Retinal pigment epithelial cell (primary cell): ENCODE results near the gene CT47A1.
"Not testable (repeated sequence)": the region's sequence is repeated elsewhere in the genome, so short reads cannot be mapped to it uniquely, and the experiment has no call there.

ENCODE experiments used
- DNase-seq: peaks from one replicate; pipeline ENCODE4 v3.0.0-alpha.2; 2010; ENCODE audit warnings: low read depth
- H3K4me3 ChIP-seq: 2 replicates; pipeline ENCODE4 v1.5.1; 2011; ENCODE audit warnings: mild to moderate bottlenecking, low read length, control low read depth, moderate library complexity
- CTCF ChIP-seq: conservative IDR thresholded peaks from 2 replicates; pipeline ENCODE4 v1.5.1; 2011; ENCODE audit warnings: low read depth, low read length, control low read depth, inconsistent platforms

Gene CT47A1

GRCh38 chrX:120985660-120986059 lies at the start of gene CT47A1:
CT47A1 (minus strand) TSS chrX:120985760; CDS start chrX:120985529, 231 bp downstream.
- H3K4me3 ChIP-seq, DNase-seq: not testable (repeated sequence)

GRCh38 chrX:121032531-121032930 lies 47.0 kb upstream of the CT47A1 start:
- TF ChIP-seq CTCF = no peak
- no peak overlapping the region for H3K4me3 ChIP-seq
- no peak for DNase-seq

DNA sequence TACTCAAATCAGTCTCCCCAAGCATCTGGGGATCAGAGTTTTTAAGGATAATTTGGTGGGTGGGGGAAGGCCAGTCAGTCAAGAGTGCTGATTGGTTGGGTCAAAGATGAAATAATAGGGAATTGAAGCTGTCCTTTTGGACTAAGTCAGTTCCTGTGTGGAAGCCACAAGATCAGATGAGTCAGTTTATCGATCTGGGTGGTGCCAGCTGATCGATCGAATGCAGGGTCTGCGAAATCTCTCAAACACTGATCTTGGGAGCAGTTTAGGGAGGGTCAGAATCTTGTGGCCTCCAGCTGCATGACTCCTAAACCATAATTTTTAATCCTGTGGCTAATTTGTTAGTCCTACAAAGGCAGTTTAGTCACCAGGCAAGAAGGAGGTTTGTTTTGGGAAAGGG lies 44.5 kb upstream of the CT47A1 start:
- TF ChIP-seq CTCF = no peak
- no peak for DNase-seq
- no peak overlapping the region for H3K4me3 ChIP-seq

DNA sequence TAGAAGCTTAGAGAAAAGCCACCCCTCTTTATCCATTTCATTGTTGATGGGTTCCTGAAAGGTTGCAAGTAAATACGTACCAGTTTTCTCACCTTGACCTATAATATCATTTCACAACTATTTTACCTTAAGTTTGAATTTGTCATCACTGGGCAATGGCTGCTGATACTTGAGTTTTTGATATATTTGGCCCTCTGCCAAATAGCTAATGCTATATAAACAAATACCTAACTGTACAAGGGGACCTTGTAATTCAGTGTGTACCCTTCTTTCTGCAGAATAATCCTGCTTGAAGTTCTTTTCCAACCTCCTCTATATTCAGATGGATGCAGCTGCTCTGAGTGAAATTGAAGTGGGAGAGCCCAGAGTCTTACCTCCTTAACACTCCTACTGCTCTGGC lies 42.9 kb upstream of the CT47A1 start:
- no peak for TF ChIP-seq CTCF

DNA sequence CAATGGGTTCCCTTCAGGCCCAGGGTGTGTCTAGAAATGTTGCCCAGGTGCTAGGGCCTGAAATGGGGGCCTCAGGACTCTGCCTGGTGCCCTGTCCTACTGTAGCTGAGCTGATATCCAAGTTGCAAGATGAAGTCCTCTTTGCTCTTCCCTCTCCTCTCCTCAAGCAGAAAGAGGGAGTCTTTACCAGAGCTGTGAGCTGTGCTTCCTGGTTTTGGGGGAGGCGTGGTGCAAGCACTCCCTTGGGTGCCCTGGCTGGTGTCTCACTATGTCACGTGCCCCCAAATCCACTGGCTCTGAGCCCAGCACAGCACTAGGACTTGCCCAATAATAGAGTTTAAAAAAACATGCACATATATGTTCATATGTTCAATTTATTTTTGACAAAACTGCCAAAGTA lies 29.3 kb upstream of the CT47A1 start:
- TF ChIP-seq CTCF = no peak
- H3K4me3 ChIP-seq = no peak overlapping the region
- DNase-seq = no peak

More for the DNA sequence above, 42.9 kb upstream of the CT47A1 start:
- DNase-seq = no peak
- no peak overlapping the region for H3K4me3 ChIP-seq

- TF ChIP-seq CTCF = no peak
- no peak overlapping the region for H3K4me3 ChIP-seq
Measured at GRCh38 chrX:121013897-121014455, 28.4 kb upstream of the CT47A1 start.

DNA sequence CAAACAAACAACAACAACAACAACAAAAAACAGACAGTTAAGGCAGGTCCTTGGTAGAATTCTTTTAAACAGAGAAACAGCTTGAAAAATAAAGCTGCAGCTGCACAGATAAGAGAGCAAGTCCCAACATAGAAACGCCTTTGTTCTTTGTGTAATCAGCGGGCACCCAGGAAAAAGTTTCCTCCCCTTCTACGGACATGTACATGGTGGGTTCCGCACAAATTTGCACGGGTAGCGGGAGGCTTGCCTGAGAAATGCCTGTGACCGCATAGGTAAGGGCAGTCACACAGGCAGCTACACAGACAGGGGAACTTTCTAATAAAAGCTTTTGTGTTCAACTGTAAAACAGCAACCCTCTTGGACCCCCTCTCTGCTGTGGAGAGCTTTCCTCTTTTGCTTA lies 25.7 kb upstream of the CT47A1 start:
- no peak for TF ChIP-seq CTCF
- H3K4me3 ChIP-seq = no peak overlapping the region
- no peak for DNase-seq

More at GRCh38 chrX:121013897-121014455, 28.4 kb upstream of the CT47A1 start:
- DNase-seq = no peak
